Gastrocnemius medialis (tissue), 4 donors: ENCODE data around the gene EFNA5. TPM values are rescaled to one million over a fixed set of nuclear protein-coding genes. Genes with fewer than 3 reads are reported as not detected.

Source experiments
- ATAC-seq, 2 donors: fragments of 150-250 bp; one replicate each; pipeline ENCODE4 v1.9.1; 2016
- DNase-seq, 2 donors: peaks; one replicate each; pipeline ENCODE4 v3.0.0-alpha.2; 2019
- H3K27ac ChIP-seq, 4 donors: fragments of 200-600 bp; sonication (generic); 1 replicate in 1 of 4; 2 replicates in 3 of 4; pipeline ENCODE4 v1.5.1; 2016 to 2018; ENCODE audit warnings: mild to moderate bottlenecking in 2 of 4, moderate library complexity in 1 of 4
- H3K27me3 ChIP-seq, 3 donors: fragments of 200-600 bp; sonication (generic) in 2 of 3; 1 replicate in 1 of 3; 2 replicates in 2 of 3; pipeline versions ENCODE4 v1.5.1 to v1.6.0; 2016 to 2019; ENCODE audit warnings: mild to moderate bottlenecking in 1 of 3, moderate library complexity in 1 of 3
- H3K36me3 ChIP-seq, 2 donors: fragments of 200-600 bp; sonication (generic) in 1 of 2; one replicate each; pipeline ENCODE4 v1.5.1; 2017 to 2018
- H3K4me1 ChIP-seq, 2 donors: fragments of 200-600 bp; sonication (generic) in 1 of 2; one replicate each; pipeline ENCODE4 v1.5.1; 2016 to 2017; ENCODE audit warnings: mild to moderate bottlenecking in 2 of 2
- H3K4me3 ChIP-seq, 4 donors: fragments of 200-600 bp; sonication (generic) in 3 of 4; 1 replicate in 1 of 4; 2 replicates in 3 of 4; pipeline ENCODE4 v1.5.1; 2016 to 2019; ENCODE audit warnings: mild to moderate bottlenecking in 2 of 4
- H3K9me3 ChIP-seq, 3 donors: fragments of 200-600 bp; sonication (generic) in 2 of 3; 1 replicate in 1 of 3; 2 replicates in 2 of 3; pipeline ENCODE4 v1.5.1; 2016 to 2019
- CTCF ChIP-seq, 5 experiments: fragments of 450-650 bp in 3 of 5; fragments of 200-600 bp in 2 of 5; sonication (generic) in 2 of 5; IDR thresholded peaks in 4 of 5; conservative IDR thresholded peaks in 1 of 5; 1 replicate in 4 of 5; 2 replicates in 1 of 5; pipeline ENCODE4 v1.5.1; 2016 to 2019; ENCODE audit warnings: antibody characterized with exemption in 5 of 5, mild to moderate bottlenecking in 3 of 5, moderate library complexity in 3 of 5
- POLR2A ChIP-seq, 2 donors: fragments of 450-650 bp; IDR thresholded peaks; one replicate each; pipeline ENCODE4 v1.6.1; 2017; ENCODE audit warnings: antibody characterized with exemption in 2 of 2, mild to moderate bottlenecking in 2 of 2, moderate library complexity in 2 of 2
- in situ Hi-C, 4 donors: fragments of 200-750 bp; cut with MboI; loops; one replicate each; pipeline versions ENCODE4 v1.15.0 to v1.8.0; 2017; ENCODE audit warnings: low sequenced_read_pairs in 4 of 4
- intact Hi-C: fragments of 100-400 bp; cut with DNase I; formaldehyde crosslinking; loops from one replicate; pipeline ENCODE4 v1.15.1; 2023; ENCODE audit warnings: low total_unique reads
- total RNA-seq, 4 donors: library from RNA; depleted of rRNA; stranded (reverse); fragments of >200 nt; gene quantifications; one replicate each; pipeline versions ENCODE4 v1.1.0 to v1.2.3, GENCODE V29; 2016

EFNA5 gene
- total RNA-seq, 4 donors from 2014 or later = 0.15 to 0.62 (median 0.20) TPM; not detected in 1

- no peak for DNase-seq
- no peak for TF ChIP-seq POLR2A (IDR thresholded peaks at IDR 0.05)
- TF ChIP-seq CTCF (IDR thresholded peaks at IDR 0.05 in 4 of 5, conservative IDR thresholded peaks at IDR 0.05 in 1 of 5) = no peak
- no peak overlapping the region for H3K4me3 ChIP-seq
- ATAC-seq = no peak
- no peak overlapping the region for H3K27ac ChIP-seq
- no peaks in the 10 kb centered on the region for H3K9me3 ChIP-seq
- H3K27me3 ChIP-seq = no peaks in the 10 kb centered on the region
- H3K4me1 ChIP-seq = no peaks in the 10 kb centered on the region
- no peaks in the 10 kb centered on the region for H3K36me3 ChIP-seq
- in situ Hi-C loops (no loop called here), intact Hi-C loops (no loop called here)
These were observed 164.8 kb downstream of the EFNA5 start for GRCh38 chr5:107505763-107506534.

GRCh38 chr5:107504424-107504823 lies 166.3 kb downstream of the EFNA5 start:
- Histone ChIP-seq H3K27me3 (no peaks in the 10 kb centered on the region), H3K4me3 (no peak overlapping the region), H3K27ac (no peak overlapping the region), H3K4me1 (no peaks in the 10 kb centered on the region), H3K36me3 (no peaks in the 10 kb centered on the region), H3K9me3 (no peaks in the 10 kb centered on the region)
- no peak for ATAC-seq
- TF ChIP-seq POLR2A (IDR thresholded peaks at IDR 0.05) (no peak), CTCF (IDR thresholded peaks at IDR 0.05 in 4 of 5, conservative IDR thresholded peaks at IDR 0.05 in 1 of 5) (no peak)
- no peak for DNase-seq
- intact Hi-C loops = no loop called here
- in situ Hi-C loops = no loop called here

GRCh38 chr5:107502676-107503060 lies 168.1 kb downstream of the EFNA5 start:
- no peak for ATAC-seq
- no peak for TF ChIP-seq POLR2A (IDR thresholded peaks at IDR 0.05)
- TF ChIP-seq CTCF (IDR thresholded peaks at IDR 0.05 in 4 of 5, conservative IDR thresholded peaks at IDR 0.05 in 1 of 5) = no peak
- DNase-seq = no peak
- intact Hi-C loops (no loop called here), in situ Hi-C loops (no loop called here)
- Histone ChIP-seq H3K9me3 (no peaks in the 10 kb centered on the region), H3K27me3 (no peaks in the 10 kb centered on the region), H3K4me1 (no peaks in the 10 kb centered on the region), H3K36me3 (no peaks in the 10 kb centered on the region), H3K4me3 (no peak overlapping the region), H3K27ac (no peak overlapping the region)

DNA sequence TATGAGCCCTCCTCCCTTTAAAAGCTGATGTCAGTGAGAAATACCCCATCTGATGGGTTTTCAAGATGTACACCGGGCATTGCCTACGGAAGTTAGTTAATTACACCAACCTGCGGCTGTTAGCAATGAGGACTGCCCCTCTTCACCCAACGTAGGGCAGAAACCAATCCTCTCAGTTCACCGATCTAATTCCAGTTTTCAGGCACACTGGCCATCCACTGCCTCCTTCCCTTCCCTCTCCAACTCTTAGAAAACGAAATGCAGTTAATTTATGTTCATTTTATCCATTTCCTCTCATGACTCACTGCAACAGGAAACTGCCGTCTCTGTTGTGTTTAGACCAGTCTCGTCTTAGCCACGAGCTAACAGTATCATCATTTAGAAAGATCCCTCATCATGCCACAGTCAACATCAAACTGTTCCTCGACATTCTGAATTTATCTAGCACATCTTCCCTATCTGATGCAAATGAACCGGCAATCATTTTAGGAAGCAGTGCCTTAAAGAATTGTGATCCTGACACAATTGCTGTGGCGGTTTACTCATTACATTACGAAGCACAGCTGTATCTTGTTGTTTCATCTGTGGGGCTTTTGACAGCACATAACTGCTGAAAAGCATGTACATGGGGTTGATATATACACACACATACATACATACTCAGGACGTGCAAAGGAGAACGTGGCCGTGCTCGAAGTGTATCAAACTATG lies 168.6 kb downstream of the EFNA5 start:
- H3K4me3 ChIP-seq = no peak overlapping the region
- ATAC-seq (no peak), DNase-seq (no peak)
- in situ Hi-C loops (no loop called here), intact Hi-C loops (no loop called here)
- no peaks in the 10 kb centered on the region for H3K4me1 ChIP-seq
- H3K9me3 ChIP-seq = no peaks in the 10 kb centered on the region
- H3K27me3 ChIP-seq = no peaks in the 10 kb centered on the region
- TF ChIP-seq POLR2A (IDR thresholded peaks at IDR 0.05) = no peak
- no peak for TF ChIP-seq CTCF (IDR thresholded peaks at IDR 0.05 in 4 of 5, conservative IDR thresholded peaks at IDR 0.05 in 1 of 5)
- no peak overlapping the region for H3K27ac ChIP-seq
- H3K36me3 ChIP-seq = no peaks in the 10 kb centered on the region
